ENCODE results near the gene SEC22A.
"Not testable (repeated sequence)": the region's sequence is repeated elsewhere in the genome, so short reads cannot be mapped to it uniquely, and the experiment has no call there.

SEC22A gene

DNA sequence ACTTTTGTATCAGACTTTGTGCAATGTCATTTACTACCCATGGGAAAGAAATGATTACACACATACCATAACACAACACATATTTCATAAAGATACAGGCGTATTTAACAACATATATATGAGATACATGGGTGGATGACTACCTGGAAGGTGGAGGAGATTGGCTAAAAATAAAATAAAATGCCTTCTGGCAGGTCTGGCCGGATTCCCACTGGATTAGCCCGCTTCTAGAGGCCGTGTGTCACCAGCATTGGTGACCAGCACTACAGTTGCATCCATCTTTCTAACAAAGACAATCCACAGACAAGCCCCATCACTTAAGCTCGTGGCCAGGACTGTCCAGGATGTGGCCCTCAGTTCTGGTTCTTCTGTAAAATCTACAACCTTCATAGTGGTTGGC, 21.0 kb upstream of the SEC22A start:
- DNase-seq (ENCODE audit: low read depth in 2 of 2), result no peak

DNA sequence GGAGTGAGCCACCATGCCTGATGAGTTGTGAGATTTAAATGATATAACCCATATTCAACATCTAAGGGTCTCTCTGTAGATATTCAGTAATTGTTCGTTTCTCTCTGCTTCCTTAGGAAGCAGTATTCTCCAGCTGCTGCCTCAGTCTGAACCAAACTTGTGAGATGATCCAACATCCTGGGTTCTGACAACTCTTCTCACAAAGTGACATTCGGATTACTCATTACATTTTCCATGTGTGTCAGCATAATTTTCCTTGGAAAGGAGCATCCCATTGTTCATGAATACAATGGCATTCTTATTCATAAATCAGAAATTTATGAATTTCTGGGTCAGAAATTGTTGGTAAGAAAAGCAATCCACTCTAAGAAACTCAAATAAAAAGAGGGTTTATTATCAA, 15.0 kb upstream of the SEC22A start:
- no peak for DNase-seq (ENCODE audit: low read depth in 2 of 2)

DNA sequence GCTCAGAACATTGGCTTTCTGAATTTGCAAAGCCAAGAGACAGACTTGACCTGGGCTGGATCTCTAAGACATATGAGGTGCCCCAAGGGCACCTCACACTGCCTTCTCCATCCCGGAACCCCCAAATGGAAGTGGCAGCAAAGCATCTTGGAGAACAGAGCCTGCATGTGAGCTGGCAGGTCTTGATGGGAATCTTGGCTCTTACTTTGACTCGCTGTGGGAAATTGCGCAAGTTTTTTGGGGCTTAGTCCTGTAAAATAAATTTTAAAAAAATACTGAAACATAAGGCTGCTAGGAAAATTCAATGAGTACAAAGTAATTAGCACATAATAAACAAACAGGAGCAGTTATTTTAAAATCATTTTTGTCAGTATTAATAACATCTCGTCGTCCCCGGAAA, 13.7 kb upstream of the SEC22A start:
- DNase-seq (ENCODE audit: low read depth in 2 of 2), result no peak

DNA sequence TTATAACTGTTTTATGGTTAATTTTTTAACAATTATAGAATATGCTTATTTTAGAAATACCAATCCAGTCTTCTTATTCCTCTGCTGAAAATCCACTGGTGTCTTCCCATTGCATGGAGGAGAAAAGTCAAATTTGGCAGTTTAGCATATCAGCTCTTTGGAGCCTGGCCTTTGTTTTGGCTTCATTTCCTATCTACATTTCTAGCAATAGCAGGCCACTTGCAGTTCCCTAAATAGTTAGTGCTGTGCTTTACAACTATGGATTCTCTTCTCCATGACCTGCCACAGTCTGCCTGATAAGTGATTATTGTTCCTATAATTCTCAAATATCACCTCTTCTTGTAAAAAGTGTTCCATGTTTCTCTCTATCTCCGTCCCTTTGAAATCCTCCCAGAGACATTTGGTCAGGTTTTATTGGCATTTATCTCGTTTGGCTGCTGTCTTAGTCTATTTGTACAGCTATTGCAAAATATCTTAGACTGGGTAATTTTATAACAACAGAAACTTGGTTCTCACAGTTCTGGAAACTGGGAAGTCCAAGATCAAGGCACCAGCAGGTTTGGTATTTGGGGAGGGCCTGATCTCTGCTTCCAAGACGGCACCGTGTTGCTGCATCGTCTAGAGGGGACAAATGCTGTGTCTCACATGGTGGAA, 8.2 kb upstream of the SEC22A start:
- DNase-seq (ENCODE audit: low read depth in 2 of 2), result no peak

DNA sequence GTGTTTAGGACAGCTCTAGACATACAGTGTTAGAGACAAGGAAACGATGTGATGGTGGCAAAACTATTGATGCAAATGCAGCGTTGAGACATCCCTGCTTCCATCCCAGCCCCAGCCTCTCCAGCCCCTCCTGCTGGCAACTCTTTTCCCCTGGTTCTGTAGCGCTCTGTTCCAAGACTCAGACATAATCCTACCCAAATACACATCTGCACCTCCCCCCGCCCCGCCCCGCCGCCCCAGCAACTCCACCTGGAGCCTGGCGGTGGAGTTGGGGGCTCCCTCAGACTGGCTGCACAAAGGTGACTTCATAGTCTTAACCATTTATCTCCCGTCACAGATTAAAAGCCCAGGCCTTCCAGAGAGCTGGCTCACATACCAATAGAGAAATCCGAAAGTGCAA, 7.2 kb upstream of the SEC22A start:
- DNase-seq (ENCODE audit: low read depth in 2 of 2), result no peak

DNA sequence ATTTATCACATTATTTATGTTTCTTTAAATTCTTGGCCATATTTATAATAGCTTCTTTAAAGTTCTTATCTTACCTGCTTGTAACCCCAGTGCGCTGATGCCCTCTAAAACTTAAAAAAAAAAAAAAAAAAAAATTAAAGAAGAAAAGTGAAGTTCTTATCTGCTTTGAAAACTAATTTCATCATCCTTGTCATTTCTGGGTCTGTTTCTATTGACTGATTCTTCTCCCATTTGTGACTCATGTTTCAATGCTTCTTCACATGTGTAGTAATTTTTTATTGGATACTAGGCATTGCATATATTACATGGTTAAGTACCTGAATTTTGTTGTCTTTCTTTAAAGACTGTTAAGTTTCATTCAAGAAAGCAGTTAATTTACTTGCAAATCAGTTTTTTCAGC, 3.4 kb upstream of the SEC22A start:
- no peak for DNase-seq (ENCODE audit: low read depth in 2 of 2)

DNA sequence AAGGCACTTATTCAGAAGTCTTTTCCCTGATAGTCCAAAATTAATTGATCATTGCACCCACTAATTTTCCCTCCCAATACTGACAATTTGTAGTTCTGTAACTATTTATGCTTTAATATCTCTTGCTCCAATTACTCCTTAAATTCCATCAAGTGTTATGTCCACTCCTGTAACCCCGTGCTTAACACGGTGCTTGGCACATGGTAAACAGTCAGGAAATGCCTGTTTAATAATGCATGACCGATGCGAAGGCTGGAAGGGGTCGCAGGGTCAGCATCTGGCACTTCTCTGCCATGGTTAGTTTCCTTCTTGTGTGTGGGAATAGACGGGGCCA, 553 bp upstream of the SEC22A start:
- no peak for DNase-seq (ENCODE audit: low read depth in 2 of 2)

DNA sequence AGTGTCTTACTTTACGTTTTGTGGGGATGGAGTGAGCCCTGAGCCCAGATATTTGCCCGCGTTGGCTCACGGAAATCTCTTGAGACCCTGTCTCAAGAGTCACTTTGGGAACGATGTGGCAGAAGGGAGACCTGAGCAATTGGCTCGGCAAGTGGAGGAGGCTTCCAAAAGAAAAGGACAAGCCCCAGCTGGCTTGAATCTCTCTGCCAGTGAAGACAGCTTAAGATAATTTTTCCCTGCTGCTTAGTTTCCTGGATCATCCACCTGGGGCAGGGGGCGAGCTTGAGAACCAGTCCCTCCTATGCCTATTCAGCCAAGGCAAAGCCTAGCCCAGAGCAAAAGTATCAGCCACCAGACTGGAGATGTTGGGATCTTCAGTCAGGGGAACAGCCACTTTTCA, 708 bp downstream of the SEC22A start:
- no peak for DNase-seq (ENCODE audit: low read depth in 2 of 2)

DNA sequence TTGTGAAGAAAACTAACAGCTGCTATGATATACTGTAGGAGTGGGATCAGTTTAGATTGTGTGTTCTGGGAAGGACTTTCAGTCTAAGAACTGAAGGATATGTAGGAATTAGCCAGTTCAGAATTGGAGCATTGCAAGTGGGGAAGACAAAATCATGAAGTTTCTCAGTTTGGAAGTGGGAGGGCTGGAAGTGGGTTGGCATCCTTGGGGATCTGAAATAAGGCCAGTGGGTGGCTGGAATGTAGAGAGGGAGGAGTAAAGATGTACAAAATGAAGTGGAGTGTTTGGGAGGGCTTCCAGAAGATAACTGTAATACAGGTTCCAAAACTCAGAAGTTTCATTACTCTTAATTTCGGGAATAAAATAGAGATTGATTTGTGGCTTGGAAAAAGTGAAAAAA, 17.2 kb downstream of the SEC22A start:
- no peak for DNase-seq (ENCODE audit: low read depth in 2 of 2)

DNA sequence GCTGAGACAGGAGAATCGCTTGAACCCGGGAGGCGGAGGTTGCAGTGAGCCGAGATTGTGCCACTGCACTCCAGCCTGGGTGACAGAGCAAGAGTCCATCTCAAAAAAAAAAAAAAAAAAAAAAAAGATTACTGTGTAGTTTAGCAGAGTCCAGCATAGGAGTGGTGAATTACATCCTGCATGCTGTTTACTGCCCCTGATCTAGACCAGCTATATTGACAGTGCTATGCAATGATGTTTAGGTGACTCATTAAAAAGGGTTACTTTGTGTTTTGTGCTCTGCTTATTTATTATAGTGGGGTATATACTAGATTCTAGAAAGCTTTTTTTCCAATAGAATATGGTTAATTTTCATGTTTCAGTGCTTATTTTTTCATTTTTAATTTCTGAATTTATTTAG, 19.6 kb downstream of the SEC22A start:
- DNase-seq (ENCODE audit: low read depth in 2 of 2), result not testable (repeated sequence)

DNA sequence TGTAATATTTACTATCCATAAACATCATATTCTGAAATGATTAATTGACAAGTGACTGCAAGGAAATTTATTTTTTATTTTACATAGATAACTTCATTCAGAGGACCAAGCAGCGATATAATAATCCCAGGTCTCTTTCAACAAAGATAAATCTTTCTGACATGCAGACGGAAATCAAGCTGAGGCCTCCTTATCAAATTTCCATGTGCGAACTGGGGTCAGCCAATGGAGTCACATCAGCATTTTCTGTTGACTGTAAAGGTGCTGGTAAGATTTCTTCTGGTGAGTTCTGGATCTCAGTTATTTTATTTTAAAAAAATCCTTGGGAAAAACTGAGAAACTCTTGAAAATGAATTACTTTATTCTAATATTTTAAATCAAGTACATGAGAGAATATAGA, 23.3 kb downstream of the SEC22A start:
- no peak for DNase-seq (ENCODE audit: low read depth in 2 of 2)

DNA sequence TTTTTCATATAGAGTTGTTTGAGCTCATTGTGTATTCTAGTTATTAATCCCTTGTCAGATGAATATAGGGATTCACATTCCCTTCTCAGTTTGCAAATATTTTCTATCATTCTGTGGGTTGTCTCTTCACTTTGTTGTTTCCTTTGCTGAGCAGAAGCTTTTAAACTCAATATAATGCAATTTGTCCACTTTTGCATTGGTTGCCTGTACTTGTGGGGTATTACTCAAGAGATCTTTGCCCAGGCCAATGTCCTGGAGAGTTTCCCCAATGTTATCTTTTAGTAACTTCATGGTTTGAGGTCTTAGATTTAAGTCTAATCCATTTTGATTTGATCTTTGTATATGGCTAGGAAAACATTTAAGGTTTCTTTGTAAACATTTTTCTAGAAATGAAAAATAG, 24.8 kb downstream of the SEC22A start:
- DNase-seq (ENCODE audit: low read depth in 2 of 2), result no peak

DNA sequence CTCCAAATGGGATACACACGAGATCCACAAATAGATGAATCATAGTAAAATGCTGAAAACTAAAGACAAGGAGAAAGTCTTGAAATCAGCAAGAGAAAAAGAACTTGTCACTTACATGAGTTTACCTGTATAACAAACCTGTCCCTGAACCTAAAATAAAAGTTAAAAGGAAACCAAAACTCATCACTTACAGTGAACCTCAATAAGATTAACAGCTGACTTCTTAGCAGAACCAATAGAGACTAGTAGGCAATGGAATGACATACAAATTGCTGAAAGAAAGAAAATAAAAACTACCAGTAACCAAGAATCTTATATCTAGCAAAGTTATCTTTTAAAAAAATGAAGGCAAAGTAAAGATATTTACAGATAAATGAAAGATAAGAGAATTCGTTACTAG, 27.4 kb downstream of the SEC22A start:
- DNase-seq (ENCODE audit: low read depth in 2 of 2), result no peak

DNA sequence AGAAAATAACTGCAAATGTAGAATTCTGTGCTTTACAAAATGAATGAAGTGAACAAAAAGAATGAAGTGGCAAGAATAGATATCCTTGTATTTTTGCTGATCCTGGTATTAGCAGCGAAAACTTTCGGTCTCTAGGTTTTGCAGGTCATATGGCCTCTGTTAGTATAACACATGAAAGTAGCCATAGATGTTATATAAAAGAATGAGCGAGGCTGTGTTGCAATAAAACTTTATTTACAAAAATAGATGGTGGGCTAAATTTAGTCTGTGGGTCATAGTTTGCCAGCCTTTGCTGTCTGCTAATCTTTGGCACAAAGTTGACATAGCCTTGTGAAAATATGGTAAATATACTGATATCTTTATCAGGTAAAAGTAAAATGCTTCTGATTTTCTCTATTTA, 35.2 kb downstream of the SEC22A start:
- no peak for DNase-seq (ENCODE audit: low read depth in 2 of 2)

DNA sequence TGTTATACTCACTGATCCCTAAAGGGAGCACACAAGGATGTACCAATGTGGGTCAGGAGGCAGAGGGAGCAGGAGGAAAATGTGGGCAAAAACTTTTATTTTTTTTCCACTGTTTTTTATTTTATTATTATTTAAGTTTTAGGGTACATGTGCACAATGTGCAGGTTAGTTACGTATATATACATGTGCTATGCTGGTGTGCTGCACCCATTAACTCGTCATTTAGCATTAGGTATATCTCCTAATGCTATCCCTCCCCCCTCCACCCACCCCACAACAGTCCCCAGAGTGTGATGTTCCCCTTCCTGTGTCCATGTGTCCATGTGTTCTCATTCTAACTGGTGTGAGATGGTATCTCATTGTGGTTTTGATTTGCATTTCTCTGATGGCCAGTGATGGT, 37.4 kb downstream of the SEC22A start:
- DNase-seq (ENCODE audit: low read depth in 2 of 2), result not testable (repeated sequence)

DNA sequence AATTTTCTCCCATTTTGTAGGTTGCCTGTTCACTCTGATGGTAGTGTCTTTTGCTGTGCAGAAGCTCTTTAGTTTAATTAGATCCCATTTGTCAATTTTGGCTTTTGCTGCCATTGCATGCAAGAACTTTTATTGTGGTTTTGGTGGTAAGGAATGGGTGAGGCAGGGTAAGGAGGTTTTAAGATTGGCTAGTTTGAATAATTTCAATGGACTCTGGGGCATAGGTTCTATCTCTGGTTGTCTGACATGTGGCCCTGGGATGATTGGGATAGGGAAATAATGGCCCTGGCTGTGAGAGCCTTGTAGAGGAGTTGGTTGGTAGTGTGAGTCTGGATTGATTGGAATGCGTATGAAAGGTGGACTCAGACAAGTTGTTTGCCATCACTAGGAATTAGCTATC, 38.0 kb downstream of the SEC22A start:
- DNase-seq (ENCODE audit: low read depth in 2 of 2), result no peak

DNA sequence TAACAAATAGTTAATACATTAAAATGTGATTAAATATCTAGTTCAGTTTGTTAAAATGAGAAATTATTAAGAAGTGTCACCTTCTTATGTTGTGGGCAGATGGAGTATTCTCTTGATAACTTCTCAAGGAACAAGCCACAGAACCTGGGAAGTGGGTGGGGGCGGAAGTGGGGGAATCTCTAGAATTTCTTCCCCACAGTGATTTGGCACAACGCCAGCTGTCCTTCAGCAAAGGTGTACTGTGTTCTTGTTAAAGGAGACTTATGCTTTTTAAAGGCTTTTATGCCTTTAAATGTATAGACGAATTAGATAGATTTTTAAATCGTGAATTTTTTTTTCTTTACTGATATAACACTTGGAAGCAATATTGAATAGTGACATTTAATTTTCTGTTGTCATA, 42.4 kb downstream of the SEC22A start:
- no peak for DNase-seq (ENCODE audit: low read depth in 2 of 2)

DNA sequence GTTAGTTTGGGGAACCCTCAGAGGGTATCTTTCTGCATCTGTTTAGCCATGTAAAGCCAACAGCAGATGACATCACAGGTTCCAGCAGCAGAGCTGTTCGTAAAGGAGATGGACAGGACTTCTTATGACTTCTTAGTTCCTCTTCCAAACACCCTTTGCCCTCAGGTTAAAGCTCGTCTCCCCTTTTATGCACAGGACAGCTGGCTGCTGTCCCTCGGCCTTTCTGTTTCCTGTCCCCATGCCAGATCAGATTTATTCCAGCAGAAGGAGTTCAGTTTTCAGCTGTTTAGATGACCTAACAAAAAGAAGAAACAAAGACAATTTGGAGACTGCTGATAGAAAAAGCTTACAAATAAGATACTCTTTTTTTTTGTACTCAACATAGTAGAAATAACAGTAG, 45.1 kb downstream of the SEC22A start:
- DNase-seq (ENCODE audit: low read depth in 2 of 2), result no peak

DNA sequence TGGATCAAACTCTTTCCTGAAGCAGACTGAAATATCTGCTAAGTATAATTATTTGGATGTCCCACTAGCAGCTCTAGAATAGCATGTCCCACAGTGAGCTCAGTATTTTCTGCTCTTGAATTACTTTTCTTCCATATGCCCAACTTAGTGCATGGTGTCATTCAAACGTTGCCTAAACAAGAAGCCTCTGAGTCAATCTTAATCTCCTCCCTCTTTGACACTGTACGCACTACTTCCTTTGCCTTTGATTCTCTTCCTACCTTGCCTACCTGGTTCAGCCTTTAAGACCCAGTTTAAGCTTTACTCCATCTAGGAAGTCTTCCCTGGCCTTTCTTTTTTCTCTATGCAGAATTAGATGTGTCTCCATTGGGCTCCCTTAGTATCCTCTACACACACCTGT, 54.5 kb downstream of the SEC22A start:
- DNase-seq (ENCODE audit: low read depth in 2 of 2), result no peak

DNA sequence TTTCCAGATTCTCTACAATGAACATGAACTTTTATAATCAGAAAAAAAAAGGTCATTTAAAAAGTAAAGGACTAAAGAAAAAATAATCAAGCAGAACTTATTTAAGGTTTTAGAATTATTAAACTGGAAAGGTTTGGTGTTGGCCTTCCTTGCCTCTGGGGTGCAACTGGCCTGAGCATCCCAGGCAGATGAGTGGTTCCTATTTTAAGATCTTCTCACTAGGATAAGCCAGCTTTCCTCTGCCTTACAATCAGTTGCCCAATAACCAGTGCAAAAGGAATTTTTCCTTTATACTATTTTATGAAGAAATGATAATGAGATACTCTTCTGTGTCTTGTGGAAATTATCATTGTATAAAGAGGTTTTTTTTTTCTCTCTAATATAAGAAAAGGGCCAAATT, 56.6 kb downstream of the SEC22A start:
- DNase-seq (ENCODE audit: low read depth in 2 of 2), result no peak

DNA sequence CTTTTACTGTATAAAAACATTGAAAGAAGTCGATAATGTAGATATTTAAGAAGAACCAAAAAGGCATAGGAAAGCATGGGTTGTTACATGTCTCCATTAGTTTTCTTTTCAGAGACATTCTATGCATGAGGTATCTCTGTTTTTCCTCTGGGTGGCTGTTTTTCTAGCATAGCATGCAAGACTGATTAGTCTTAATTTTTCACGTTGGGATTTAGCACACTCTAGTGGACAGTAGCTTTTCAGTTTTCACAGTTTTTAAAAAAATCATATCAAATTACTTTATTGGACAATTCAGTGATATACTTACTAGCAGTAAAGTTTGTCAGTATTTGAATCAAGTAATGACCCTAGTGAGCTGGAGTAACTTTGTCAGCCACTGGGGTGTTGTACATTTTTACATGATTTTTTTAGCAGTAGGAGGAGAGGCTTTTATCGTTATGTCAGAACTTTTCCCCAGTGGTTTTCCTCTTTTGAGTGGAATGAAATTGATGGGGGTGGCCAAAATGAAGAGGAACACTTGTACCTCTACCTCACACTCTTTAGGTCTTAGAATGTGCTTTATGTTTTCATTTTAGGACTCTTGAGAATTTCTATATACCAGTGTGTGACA, 57.2 kb downstream of the SEC22A start:
- no peak for DNase-seq (ENCODE audit: low read depth in 2 of 2)

DNA sequence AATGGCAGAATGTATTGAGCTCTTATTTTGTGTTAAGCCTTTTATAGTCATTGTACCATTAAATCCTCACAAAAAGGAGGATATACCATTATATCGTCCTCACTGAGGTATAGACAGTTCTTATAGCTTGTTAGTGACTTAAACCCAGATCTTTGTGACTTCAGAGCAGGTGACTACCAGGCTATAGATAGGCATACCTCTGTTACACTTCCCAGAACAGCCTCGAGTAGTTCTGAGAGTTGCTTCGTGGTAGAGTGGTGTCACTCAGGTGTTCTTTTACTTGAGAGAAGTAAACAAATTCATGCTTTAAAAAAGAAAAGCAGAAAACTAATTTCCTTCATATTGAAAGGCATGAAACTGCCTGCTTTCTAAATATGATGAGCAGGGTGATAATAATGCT, 59.9 kb downstream of the SEC22A start:
- DNase-seq (ENCODE audit: low read depth in 2 of 2), result no peak

DNA sequence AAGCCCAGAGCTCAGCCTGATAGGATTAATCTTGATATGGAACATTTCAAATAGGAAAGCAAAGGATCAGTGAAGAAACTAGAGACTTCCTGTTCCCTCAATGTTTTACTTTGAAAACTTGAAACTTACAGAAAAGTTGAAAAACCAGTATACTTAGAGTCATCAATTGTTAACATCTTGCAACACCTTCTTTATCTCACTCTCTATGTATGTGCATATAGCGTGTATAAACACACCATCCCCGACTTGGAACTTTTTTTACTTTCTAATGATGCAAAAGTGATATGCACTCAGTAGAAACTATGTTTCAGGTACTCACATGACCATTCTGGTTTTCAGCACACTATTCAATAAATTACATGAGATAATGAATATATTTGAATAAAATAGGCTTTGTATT, 60.5 kb downstream of the SEC22A start:
- DNase-seq (ENCODE audit: low read depth in 2 of 2), result no peak

DNA sequence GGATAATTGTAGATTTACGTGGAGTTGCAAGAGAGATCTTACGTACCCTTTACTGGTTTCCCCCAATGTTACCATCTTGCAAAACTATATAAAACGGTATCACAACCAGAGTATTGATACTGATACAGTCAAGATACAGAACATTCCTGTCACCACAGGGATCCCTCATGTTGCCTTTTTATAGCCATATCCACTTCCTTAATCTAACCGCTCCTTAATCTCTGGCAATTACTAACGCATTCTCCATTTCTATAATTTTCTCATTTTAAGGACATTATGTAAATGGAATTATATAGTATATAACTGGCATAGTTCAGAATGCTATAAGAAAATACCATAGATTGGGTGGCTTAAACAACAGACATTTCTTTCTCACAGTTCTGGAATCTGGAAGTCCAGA, 61.1 kb downstream of the SEC22A start:
- no peak for DNase-seq (ENCODE audit: low read depth in 2 of 2)
